Measurements from ENCODE around the gene CFHR4. TPM values are rescaled to one million over a fixed set of nuclear protein-coding genes. Genes with fewer than 3 reads are reported as not detected.

CFHR4 gene
- total RNA-seq, 2 experiments from 2014 or later = not detected

- no peak overlapping the region for H3K27ac ChIP-seq (ENCODE audit: low read depth in 1 of 2, low read length in 2 of 2)
- H3K27me3 Mint-ChIP-seq = no peaks in the 10 kb centered on the region
- ChIA-PET CTCF (no interaction called here), POLR2A (no interaction called here)
- H3K4me3 Mint-ChIP-seq = no peak overlapping the region
- no peak for ATAC-seq (ENCODE audit: poor library complexity)
- H3K27ac Mint-ChIP-seq = no peak overlapping the region
- intact Hi-C loops (cut with DNase I, micrococcal nuclease) = no loop called here
- H3K4me1 ChIP-seq (ENCODE audit: insufficient read depth, low read length) = no peaks in the 10 kb centered on the region
- TF ChIP-seq, protein P1, sequence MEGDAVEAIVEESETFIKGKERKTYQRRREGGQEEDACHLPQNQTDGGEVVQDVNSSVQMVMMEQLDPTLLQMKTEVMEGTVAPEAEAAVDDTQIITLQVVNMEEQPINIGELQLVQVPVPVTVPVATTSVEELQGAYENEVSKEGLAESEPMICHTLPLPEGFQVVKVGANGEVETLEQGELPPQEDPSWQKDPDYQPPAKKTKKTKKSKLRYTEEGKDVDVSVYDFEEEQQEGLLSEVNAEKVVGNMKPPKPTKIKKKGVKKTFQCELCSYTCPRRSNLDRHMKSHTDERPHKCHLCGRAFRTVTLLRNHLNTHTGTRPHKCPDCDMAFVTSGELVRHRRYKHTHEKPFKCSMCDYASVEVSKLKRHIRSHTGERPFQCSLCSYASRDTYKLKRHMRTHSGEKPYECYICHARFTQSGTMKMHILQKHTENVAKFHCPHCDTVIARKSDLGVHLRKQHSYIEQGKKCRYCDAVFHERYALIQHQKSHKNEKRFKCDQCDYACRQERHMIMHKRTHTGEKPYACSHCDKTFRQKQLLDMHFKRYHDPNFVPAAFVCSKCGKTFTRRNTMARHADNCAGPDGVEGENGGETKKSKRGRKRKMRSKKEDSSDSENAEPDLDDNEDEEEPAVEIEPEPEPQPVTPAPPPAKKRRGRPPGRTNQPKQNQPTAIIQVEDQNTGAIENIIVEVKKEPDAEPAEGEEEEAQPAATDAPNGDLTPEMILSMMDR (IDR thresholded peaks at IDR 0.05) = no peak
- H3K27me3 ChIP-seq (ENCODE audit: control insufficient read depth in 1 of 2, insufficient read depth in 2 of 2, low read length in 2 of 2) = no peaks in the 10 kb centered on the region
- no peak for DNase-seq
- H3K36me3 ChIP-seq (ENCODE audit: insufficient read depth, low read length) = no peaks in the 10 kb centered on the region
- H3K36me3 Mint-ChIP-seq (ENCODE audit: low read depth) = no peaks in the 10 kb centered on the region
- H3K9me3 Mint-ChIP-seq = no peaks in the 10 kb centered on the region
- H3K4me3 ChIP-seq (ENCODE audit: low read length) = no peak overlapping the region
- no peaks in the 10 kb centered on the region for H3K4me1 Mint-ChIP-seq (ENCODE audit: low read depth)
- H3K9me3 ChIP-seq (ENCODE audit: control insufficient read depth in 1 of 2, insufficient read depth in 1 of 2, low read length in 2 of 2) = no peaks in the 10 kb centered on the region
Observed at GRCh38 chr1:196891251-196891650, 3.4 kb downstream of the CFHR4 start.

- Mint-ChIP-seq H3K36me3 (ENCODE audit: low read depth) (no peaks in the 10 kb centered on the region), H3K4me3 (no peak overlapping the region), H3K4me1 (ENCODE audit: low read depth) (no peaks in the 10 kb centered on the region), H3K27me3 (peaks cover 12% of the 10 kb centered on the region), H3K9me3 (no peaks in the 10 kb centered on the region), H3K27ac (no peak overlapping the region)
- H3K27ac ChIP-seq (ENCODE audit: low read depth in 1 of 2, low read length in 2 of 2) = no peak overlapping the region
- peaks cover 5 to 6% of the 10 kb centered on the region in 2 experiments for H3K27me3 ChIP-seq (ENCODE audit: control insufficient read depth in 1 of 2, insufficient read depth in 2 of 2, low read length in 2 of 2)
- CTCF ChIA-PET = no interaction called here
- DNase-seq (no peak), ATAC-seq (ENCODE audit: poor library complexity) (no peak)
- TF ChIP-seq, protein P1 (IDR thresholded peaks at IDR 0.05) = no peak
- no peaks in the 10 kb centered on the region for H3K36me3 ChIP-seq (ENCODE audit: insufficient read depth, low read length)
- no peaks in the 10 kb centered on the region for H3K9me3 ChIP-seq (ENCODE audit: control insufficient read depth in 1 of 2, insufficient read depth in 1 of 2, low read length in 2 of 2)
- no peaks in the 10 kb centered on the region for H3K4me1 ChIP-seq (ENCODE audit: insufficient read depth, low read length)
- POLR2A ChIA-PET = no interaction called here
- H3K4me3 ChIP-seq (ENCODE audit: low read length) = no peak overlapping the region
- intact Hi-C loops (cut with DNase I, micrococcal nuclease) = no loop called here
Observed at GRCh38 chr1:196896355-196896754, 8.5 kb downstream of the CFHR4 start.

DNA sequence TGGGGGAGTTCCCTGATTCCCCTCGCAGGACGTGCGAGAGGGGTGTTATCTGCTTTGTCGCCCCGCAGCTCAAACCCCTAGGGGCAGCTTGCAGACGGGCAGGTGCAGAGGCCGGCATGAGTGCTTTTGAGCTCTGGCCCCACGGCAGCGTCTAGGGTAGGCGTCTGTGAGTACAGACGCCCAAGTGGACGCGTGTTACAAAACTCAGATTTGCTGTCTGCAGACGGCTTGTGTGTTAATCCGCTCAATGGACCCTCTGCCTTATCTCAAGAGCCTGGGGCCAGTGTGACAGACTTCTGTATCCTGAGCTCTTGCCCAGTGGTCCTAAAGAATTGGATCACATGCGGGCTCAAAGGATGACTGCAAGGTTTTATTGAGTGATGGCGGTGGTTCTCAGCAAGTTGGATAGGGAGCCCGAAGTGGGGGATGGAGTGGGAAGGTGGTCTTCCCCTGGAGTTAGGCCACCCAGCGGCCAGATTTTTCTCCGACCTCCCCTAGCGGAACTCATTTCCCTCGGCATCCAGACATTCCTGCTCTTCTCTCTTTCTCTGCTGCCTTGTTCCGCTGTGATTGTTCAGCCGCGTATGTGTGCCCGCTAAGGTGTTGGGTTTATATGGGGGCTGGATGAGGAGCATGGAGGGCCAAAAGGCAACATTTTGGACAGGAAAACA lies 9.4 kb downstream of the CFHR4 start:
- peaks cover 5 to 6% of the 10 kb centered on the region in 2 experiments for H3K27me3 ChIP-seq (ENCODE audit: control insufficient read depth in 1 of 2, insufficient read depth in 2 of 2, low read length in 2 of 2)
- no peaks in the 10 kb centered on the region for H3K36me3 Mint-ChIP-seq (ENCODE audit: low read depth)
- no peaks in the 10 kb centered on the region for H3K4me1 Mint-ChIP-seq (ENCODE audit: low read depth)
- H3K27ac ChIP-seq (ENCODE audit: low read depth in 1 of 2, low read length in 2 of 2) = no peak overlapping the region
- H3K4me3 ChIP-seq (ENCODE audit: low read length) = no peak overlapping the region
- H3K27ac Mint-ChIP-seq = no peak overlapping the region
- H3K27me3 Mint-ChIP-seq = peaks cover 12% of the 10 kb centered on the region
- no peak overlapping the region for H3K4me3 Mint-ChIP-seq
- intact Hi-C loops (cut with DNase I, micrococcal nuclease) = no loop called here
- ChIA-PET CTCF (no interaction called here), POLR2A (no interaction called here)
- H3K4me1 ChIP-seq (ENCODE audit: insufficient read depth, low read length) = no peaks in the 10 kb centered on the region
- DNase-seq = no peak
- no peaks in the 10 kb centered on the region for H3K36me3 ChIP-seq (ENCODE audit: insufficient read depth, low read length)
- no peak for ATAC-seq (ENCODE audit: poor library complexity)
- no peaks in the 10 kb centered on the region for H3K9me3 ChIP-seq (ENCODE audit: control insufficient read depth in 1 of 2, insufficient read depth in 1 of 2, low read length in 2 of 2)
- no peaks in the 10 kb centered on the region for H3K9me3 Mint-ChIP-seq
- TF ChIP-seq, protein P1 (IDR thresholded peaks at IDR 0.05) = no peak

Data from CD4-positive, alpha-beta T cell (primary cell).